Fibroblast of skin of back (primary cell): ENCODE measurements around the gene TAF1B. TPM values are rescaled to one million over a fixed set of nuclear protein-coding genes. Genes with fewer than 3 reads are reported as not detected.

Experiments used
- DNase-seq: peaks from one replicate; pipeline ENCODE4 v3.0.0-alpha.2; 2013
- polyA plus RNA-seq, 2 experiments: library from polyadenylated mRNA; unstranded; fragments of 120-200 nt; gene quantifications; one replicate each; pipeline ENCODE4 v1.2.1, GENCODE V29; 2013; ENCODE audit not compliant: insufficient read length in 2 of 2

The TAF1B gene
- polyA plus RNA-seq (2013, experiment 1 of 2; ENCODE audit: insufficient read length) = 13.0 TPM
- polyA plus RNA-seq (2013, experiment 2 of 2; ENCODE audit: insufficient read length) = 10.9 TPM

GRCh38 chr2:9843229-9844035 is at the start of gene TAF1B:
TSS of gene TAF1B (plus strand) at chr2:9843474. CDS start at chr2:9843542, 68 bp downstream.
- DNase-seq = peak; percentile 91

DNA sequence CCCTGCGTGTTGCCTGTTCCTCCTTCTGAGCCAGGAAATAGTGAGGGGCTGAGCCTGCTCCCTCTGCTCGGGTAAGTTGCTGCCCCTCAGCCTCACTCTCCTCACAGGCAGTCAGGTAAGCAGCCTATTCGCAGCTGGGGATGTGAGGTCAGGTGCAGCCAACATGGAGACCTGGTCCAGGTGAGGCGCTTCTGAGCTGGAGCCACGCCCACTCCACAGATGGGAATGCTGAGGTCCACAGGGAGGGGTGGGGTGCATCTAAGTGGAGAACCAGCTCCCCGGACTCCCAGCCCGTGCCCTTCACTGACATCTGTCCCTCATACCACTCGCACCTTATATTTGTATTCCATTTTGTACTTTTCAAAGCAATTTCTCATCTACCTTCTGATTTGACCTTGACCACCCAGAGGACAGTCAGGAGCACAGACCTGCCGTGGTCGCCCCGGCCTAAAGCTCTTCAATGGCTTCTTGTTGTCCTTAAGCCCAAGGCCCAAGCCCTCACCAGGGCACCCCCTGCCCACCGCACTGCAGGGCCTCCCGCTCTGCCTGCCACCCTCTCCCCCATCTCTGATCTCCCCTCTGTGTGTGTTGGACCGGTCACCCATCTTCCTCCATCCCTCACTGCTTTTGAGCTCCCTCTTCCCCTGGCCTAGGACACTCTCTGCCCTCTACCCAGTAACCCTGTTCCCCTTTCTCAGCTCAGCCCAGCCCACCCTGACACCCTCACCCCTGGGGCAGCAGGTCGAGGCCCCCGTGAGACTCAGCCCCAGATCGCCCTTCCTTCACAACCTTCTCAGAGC is 49.2 kb upstream of the TAF1B start:
- no peak for DNase-seq

DNA sequence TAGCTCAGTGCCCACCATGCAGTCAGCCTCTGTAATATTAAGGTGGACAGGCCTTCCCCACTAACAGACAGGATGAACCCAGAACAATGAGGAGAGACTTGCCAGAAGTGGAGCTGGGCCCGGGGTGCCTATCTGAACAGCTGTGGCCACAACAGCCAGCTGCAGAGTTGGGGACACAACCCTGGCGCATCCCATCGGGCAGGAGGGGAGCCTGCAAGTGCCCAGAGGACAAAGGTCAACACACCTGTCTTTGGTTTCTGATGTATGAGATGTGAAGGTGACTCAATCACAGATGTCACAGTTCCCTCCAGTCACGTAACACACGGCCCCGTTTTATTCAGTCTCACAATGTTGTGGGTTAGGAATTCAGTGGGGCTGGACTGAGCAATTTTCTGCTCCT is 48.2 kb upstream of the TAF1B start:
- DNase-seq = no peak

DNA sequence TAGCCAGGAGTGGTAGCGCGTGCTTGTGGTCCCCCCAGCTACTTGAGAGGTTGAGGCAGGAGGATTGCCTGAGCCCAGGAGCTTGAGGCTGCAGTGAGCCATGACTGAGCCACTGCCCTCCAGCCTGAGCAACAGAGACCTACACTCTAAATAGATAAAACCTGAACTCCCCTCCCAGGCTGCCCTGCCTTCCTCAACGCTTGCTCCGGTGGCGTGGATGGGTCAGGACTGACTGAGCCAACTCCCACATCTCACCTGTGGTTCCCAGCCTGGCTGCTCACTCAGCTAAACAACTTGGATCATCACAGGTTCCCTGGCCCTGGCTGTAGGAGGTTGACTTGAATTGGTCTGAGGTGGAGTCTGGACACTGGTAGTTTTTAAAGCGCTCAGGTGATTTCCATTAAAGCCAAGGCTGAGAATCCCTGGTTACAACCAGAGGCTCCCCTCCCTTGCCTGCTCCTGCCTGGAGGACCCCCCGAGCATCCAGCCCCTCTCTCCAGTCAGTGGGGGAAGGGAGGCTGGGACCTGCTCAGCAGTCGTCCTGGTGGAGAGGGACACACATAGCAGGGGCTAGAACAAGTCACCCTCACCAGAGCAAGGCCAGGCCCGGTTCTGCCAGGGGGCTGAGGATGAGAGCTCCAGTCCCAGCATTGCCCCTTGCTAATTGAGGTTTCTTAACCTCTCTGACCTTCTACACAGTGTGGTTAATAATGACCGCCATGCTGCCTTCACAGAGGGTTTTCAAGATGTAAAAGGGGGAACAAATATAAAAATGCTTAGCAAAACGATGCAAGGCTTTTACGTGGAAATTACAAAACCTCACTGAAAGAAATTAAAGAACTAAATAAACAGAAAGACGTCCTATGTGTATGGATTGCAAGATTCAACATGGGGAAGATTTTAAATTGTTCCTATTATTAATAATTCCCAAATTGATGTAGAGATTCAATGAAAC is 46.9 kb upstream of the TAF1B start:
- DNase-seq = no peak

GRCh38 chr2:9797086-9797485 is 46.2 kb upstream of the TAF1B start:
- DNase-seq = no peak

GRCh38 chr2:9797681-9798556 is 45.4 kb upstream of the TAF1B start:
- no peak for DNase-seq

GRCh38 chr2:9799011-9799596 is 44.2 kb upstream of the TAF1B start:
- no peak for DNase-seq

- DNase-seq = peak; percentile 77
Observed at GRCh38 chr2:9799729-9800632, 43.3 kb upstream of the TAF1B start.

GRCh38 chr2:9800639-9800974 is 42.7 kb upstream of the TAF1B start:
- no peak for DNase-seq

GRCh38 chr2:9800975-9801726 is 42.1 kb upstream of the TAF1B start:
- peak; percentile 43 for DNase-seq

GRCh38 chr2:9802576-9802993 is 40.7 kb upstream of the TAF1B start:
- no peak for DNase-seq

- DNase-seq = peak; percentile 31
Observed at GRCh38 chr2:9803023-9803805, 40.1 kb upstream of the TAF1B start.

DNA sequence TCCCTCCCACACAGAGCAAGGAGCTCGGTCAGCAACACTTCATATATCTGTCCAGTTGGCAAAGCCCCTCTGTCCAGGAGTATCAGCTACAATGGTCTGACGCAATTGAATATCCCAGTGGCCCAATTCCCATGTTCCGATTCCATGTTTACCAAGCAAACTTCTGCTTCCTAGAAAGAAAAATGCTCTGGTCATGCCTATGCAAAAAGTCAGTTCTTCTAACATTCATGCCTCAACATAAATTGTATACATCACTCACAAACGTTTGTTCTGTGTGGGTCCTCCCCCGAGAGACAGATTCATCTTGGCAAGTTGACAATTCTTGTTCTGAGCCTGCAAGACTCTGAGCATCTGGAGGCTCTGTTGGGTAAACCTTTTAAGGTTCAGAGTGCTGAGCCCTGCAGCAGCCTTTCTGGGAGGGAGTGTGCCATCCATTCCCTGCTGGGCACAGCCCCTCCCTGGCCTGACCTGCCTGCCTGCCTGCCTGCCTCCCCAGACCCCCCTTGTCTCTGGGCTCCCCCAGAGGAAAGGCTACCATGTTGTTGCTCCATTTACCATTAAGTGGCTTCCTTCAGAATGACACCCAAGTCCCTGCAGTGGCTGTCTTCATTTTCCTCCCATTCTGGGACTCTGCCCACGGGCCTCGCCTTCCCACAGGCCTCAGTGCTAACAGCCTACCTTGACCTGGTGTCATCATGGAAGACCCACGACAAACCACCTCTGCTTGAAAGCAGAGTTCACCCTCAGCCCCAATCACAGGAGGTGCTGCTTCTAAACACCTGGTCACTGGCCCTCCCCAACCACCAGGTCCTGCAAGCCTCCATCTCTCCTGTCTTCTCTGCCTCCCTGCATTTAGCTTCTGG is 37.6 kb upstream of the TAF1B start:
- DNase-seq = no peak

- DNase-seq = no peak
Observed at GRCh38 chr2:9806298-9806610, 37.0 kb upstream of the TAF1B start.

- no peak for DNase-seq
Observed at GRCh38 chr2:9806656-9807055, 36.6 kb upstream of the TAF1B start.

DNA sequence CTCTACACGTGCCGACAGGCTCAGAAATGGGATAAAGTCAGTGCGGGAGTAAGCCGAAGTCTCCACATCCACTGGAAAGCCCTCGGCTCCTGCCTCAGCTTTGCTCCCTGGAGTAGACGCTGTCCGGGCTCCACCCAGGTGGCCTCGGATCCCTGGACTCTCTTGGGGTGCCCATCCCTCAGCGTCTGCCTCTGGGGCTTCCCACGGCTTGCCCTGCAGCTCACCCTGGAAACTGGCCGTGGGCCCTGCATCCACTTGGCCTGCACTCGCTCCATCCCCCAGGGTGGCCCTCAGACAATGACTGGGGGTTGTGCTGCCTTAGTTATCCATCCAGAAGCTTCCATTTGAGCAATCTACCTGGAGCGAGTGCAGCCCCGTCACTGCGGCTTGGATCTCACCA is 36.2 kb upstream of the TAF1B start:
- DNase-seq = no peak

DNA sequence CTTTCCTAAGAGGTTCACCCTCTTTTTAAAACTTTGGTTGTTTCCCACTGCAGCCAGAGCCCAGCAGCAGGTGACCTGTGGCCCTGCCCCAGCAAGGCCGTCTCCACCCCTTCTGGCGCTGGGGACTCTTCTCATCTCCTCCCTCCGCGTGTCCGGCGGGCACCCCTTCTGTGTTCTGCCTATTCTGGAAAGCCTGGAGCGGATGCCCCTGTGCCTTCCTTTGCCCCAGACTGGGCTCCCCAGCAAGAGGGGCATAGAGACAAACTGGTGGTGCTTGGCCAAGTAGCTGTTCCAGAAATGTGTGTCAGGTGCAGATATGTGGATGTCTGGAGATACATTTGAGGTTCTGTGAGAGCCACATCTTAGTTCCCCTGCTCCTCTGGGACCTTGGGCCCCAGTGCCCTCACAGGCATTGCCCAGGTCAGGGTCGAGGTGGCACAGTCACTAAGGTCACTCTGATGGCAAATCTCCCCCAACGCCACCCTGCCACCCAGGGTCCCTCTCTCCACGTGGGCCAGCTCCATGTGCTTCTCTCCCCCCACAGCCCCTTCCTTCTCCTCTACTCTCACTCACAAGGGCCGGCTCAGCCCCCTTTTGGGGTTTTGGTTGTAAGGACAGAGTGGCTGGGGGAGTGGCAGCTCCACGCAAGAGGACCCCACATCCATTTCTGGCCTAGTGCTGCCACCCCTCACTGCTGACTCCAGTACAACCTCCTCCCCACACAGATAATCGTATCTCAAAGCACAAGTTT is 35.5 kb upstream of the TAF1B start:
- DNase-seq = no peak
